KMS-11 (cell line): Measurements from ENCODE around the gene DGKQ.

Experiments used
- H2AFZ ChIP-seq: fragments of 200-600 bp; sonication (generic); 2 replicates; pipeline ENCODE4 v1.6.1; 2016; ENCODE audit warnings: antibody characterized with exemption, mixed run types, low read depth
- H3K27ac ChIP-seq: fragments of 200-600 bp; sonication (generic); 2 replicates; pipeline ENCODE4 v1.6.1; 2016; ENCODE audit warnings: mild to moderate bottlenecking, mixed run types
- H3K27me3 ChIP-seq: fragments of 200-600 bp; sonication (generic); 2 replicates; pipeline ENCODE4 v1.6.1; 2017; ENCODE audit warnings: mild to moderate bottlenecking, low read depth, mixed run types, moderate library complexity; ENCODE audit not compliant: insufficient read depth
- H3K36me3 ChIP-seq: fragments of 200-600 bp; sonication (generic); 2 replicates; pipeline ENCODE4 v1.6.1; 2017; ENCODE audit warnings: mild to moderate bottlenecking, mixed run types; ENCODE audit not compliant: insufficient read depth
- H3K4me1 ChIP-seq: fragments of 200-600 bp; sonication (generic); 2 replicates; pipeline ENCODE4 v1.6.1; 2016; ENCODE audit warnings: mild to moderate bottlenecking, low read depth, mixed run types; ENCODE audit not compliant: poor library complexity, severe bottlenecking
- H3K4me2 ChIP-seq: fragments of 200-600 bp; sonication (generic); 2 replicates; pipeline ENCODE4 v1.7.0; 2016; ENCODE audit warnings: mild to moderate bottlenecking, mixed run types
- H3K4me3 ChIP-seq: fragments of 200-600 bp; sonication (generic); IDR thresholded peaks from 2 replicates; pipeline ENCODE4 v1.6.1; 2017; ENCODE audit warnings: low read depth, low read length, mixed read lengths; ENCODE audit not compliant: insufficient read depth
- H3K79me2 ChIP-seq: fragments of 200-600 bp; sonication (generic); 2 replicates; pipeline ENCODE4 v1.6.1; 2016; ENCODE audit warnings: low read depth, mixed run types; ENCODE audit not compliant: insufficient read depth
- H3K9ac ChIP-seq: fragments of 200-600 bp; sonication (generic); 2 replicates; pipeline ENCODE4 v1.6.1; 2016; ENCODE audit warnings: mild to moderate bottlenecking, mixed run types
- H4K20me1 ChIP-seq: fragments of 200-600 bp; sonication (generic); 2 replicates; pipeline ENCODE4 v1.6.1; 2016; ENCODE audit warnings: mild to moderate bottlenecking, mixed run types; ENCODE audit not compliant: insufficient read depth
- TF ChIP-seq, protein P1 (sequence below): fragments of 200-600 bp; sonication (generic); conservative IDR thresholded peaks from 2 replicates; pipeline ENCODE4 v1.6.1; 2017; ENCODE audit warnings: low read depth, mild to moderate bottlenecking, antibody characterized with exemption, low read length, moderate library complexity, mixed read lengths

The DGKQ gene

DNA sequence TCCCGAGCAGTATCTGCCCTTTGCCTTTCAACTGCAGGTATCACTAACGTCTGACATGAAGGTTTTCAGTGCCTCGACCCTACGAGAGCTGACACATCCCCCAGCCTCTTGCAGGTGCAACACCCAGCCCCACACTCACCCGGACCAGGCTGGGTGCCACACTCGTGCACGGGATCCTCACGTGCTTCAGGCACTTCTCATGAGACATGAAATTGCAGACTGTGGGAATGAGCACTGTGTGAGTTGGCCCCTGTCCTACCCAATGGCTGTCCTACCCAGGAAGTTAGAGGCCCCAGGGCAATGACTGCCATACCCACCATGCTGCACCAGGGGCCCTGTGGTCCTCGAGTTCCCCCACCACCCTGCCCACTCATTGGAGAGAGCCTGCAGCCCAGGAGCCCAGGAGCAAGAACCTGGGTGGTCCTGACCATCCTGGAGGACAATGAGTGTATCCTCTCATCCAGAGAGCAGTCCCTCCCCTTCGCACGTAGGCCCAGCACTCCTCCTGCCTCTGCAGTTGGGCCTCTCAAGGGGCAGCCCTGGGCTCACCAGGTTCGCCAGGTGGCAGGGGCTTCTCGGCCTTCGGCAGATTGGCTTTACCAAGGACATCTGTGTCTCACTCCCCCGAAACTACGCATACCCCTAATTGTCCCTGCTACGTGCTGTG is 2.4 kb downstream of the DGKQ start:
- Histone ChIP-seq H3K4me2 (no peak overlapping the region), H3K27ac (no peak overlapping the region), H3K36me3 (no peaks in the 10 kb centered on the region), H2AFZ (no peak overlapping the region), H3K27me3 (no peaks in the 10 kb centered on the region), H3K79me2 (no peaks in the 10 kb centered on the region), H3K4me3 (no peak overlapping the region), H3K4me1 (no peaks in the 10 kb centered on the region), H4K20me1 (no peaks in the 10 kb centered on the region), H3K9ac (no peak overlapping the region)
- TF ChIP-seq, protein P1, sequence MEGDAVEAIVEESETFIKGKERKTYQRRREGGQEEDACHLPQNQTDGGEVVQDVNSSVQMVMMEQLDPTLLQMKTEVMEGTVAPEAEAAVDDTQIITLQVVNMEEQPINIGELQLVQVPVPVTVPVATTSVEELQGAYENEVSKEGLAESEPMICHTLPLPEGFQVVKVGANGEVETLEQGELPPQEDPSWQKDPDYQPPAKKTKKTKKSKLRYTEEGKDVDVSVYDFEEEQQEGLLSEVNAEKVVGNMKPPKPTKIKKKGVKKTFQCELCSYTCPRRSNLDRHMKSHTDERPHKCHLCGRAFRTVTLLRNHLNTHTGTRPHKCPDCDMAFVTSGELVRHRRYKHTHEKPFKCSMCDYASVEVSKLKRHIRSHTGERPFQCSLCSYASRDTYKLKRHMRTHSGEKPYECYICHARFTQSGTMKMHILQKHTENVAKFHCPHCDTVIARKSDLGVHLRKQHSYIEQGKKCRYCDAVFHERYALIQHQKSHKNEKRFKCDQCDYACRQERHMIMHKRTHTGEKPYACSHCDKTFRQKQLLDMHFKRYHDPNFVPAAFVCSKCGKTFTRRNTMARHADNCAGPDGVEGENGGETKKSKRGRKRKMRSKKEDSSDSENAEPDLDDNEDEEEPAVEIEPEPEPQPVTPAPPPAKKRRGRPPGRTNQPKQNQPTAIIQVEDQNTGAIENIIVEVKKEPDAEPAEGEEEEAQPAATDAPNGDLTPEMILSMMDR: no peak

DNA sequence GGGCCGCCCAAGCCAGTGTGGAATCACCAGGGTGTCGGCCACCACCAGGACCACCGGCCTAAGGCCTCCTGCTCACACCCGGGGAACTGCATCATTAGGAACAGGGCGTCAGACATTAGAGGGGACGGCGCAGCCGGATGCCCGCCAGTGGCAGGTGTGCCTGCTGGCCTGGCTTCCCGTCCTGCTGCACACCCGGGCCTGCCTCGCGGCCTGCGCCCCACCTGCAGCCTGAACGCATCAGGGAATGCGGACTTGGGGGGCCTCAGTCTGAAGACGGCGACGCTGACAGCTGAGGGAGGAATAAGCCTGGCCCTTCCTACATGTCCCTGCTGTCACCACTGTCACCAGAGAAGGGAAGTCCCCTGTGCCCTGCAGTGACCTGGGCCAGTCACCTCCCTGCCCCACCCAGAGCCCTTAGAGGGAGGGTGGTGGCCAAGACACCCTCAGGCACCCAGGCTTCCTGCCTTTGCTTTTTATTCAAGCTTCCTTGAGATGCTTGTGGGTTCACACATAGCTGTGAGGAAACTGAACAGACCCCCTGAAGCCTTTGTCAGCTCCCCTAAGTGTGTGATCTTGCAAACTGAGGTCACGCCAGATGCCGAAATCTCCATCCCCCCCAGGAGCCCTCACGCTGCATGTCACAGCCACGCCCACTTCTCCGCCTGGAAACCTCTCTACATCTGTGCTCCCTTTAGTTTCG is 3.2 kb downstream of the DGKQ start:
- TF ChIP-seq, protein P1: no peak
- no peaks in the 10 kb centered on the region for H3K36me3 ChIP-seq
- no peaks in the 10 kb centered on the region for H4K20me1 ChIP-seq
- no peaks in the 10 kb centered on the region for H3K79me2 ChIP-seq
- H3K4me1 ChIP-seq: no peaks in the 10 kb centered on the region
- H3K4me2 ChIP-seq: no peak overlapping the region
- H3K27me3 ChIP-seq: no peaks in the 10 kb centered on the region
- no peak overlapping the region for H3K9ac ChIP-seq
- no peak overlapping the region for H3K4me3 ChIP-seq
- H2AFZ ChIP-seq: no peak overlapping the region
- no peak overlapping the region for H3K27ac ChIP-seq

DNA sequence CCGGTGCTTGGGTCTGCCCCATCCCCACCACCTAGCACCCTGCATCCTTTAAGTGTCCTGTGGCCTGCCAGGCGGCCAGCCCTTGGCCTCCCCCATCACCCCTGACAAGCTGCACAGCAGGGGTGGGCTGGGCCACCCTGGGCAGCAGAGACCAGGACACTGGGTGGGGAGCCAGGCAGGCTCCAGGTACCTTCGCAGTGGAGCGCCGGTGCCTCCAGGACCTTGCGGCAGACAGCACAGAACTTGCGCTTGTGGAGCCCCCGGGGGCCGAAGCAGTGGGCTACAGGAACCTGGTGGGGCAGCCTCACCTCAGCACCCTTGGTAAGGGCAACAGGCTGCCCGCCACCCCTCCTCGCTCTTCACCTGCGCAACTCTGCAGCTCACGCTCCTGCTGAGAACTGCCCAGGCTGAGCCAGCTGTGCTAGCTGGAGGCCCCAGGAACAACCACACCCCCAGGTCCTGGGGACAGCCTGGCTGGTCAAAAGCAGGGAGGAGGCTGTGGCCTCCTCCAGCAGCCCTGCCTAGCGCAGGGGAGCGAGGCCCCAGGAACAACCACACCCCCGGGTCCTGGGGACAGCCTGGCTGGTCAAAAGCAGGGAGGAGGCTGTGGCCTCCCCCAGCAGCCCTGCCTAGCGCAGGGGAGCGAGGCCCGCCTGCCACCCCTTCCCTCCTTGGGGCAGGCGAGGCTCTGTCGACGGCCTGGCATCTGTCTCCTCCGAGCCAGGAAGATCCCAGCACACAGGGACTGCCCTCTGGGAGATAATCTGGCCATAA is 4.6 kb downstream of the DGKQ start:
- H3K9ac ChIP-seq: no peak overlapping the region
- H2AFZ ChIP-seq: no peak overlapping the region
- H3K36me3 ChIP-seq: no peaks in the 10 kb centered on the region
- no peak overlapping the region for H3K4me3 ChIP-seq
- H3K4me2 ChIP-seq: no peak overlapping the region
- H3K27me3 ChIP-seq: no peaks in the 10 kb centered on the region
- H3K27ac ChIP-seq: no peak overlapping the region
- no peaks in the 10 kb centered on the region for H4K20me1 ChIP-seq
- TF ChIP-seq, protein P1: no peak
- no peaks in the 10 kb centered on the region for H3K4me1 ChIP-seq
- H3K79me2 ChIP-seq: no peaks in the 10 kb centered on the region

DNA sequence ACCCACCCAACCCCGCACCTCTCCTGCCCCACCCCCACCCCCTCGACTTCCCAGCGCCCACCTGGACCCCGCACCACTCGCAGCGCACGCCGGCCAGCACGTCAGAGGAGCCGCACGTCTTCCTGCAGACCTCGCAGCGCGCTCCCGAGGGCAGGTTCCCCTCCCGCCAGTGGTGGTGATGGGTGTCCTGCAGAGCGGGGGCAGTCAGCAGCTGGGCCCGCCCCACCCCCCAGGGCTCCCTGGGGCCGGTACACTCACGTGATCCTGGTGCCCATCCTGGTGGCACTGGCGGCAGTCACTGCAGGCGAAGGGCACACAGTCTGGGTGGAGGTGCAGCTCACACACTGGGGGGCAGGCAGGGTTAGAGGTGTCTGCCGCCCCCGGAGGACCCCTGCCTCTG is 5.1 kb downstream of the DGKQ start:
- no peak overlapping the region for H3K4me2 ChIP-seq
- no peak overlapping the region for H3K4me3 ChIP-seq

More for the DNA sequence above, 5.1 kb downstream of the DGKQ start:
- Histone ChIP-seq H3K36me3 (no peaks in the 10 kb centered on the region), H2AFZ (no peak overlapping the region), H3K79me2 (no peaks in the 10 kb centered on the region), H4K20me1 (no peaks in the 10 kb centered on the region), H3K9ac (no peak overlapping the region), H3K4me1 (no peaks in the 10 kb centered on the region), H3K27ac (no peak overlapping the region), H3K27me3 (no peaks in the 10 kb centered on the region)
- TF ChIP-seq, protein P1: no peak
